ENCODE data around the gene PARM1.

The PARM1 gene

GRCh38 chr4:75054078-75054477 lies 121.2 kb downstream of the PARM1 start:
- no peak overlapping the region for H3K27ac ChIP-seq
- no peak for TF ChIP-seq CTCF (conservative IDR thresholded peaks at IDR 0.05)

DNA sequence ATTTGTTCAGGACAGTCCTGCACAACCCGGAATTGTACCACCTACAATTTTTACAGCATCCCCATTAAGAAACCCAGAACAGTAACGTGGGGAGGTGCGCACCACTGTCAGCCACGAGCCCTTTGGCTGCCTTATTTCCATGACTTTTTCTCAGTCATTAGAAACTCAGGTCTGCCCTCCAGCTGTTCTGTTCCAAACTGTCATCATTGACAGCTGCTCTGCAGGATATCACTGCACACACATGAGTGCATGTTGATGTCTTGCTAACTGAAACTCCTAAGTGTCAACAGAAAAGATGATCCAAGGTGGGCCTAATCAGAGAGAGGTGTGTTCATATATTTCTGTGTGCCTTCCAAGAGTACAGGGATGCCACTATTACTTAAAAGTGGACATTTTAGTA lies 123.4 kb downstream of the PARM1 start:
- H3K27ac ChIP-seq: no peak overlapping the region
- TF ChIP-seq CTCF (conservative IDR thresholded peaks at IDR 0.05): no peak; the same call in 1 of the 2 replicates

DNA sequence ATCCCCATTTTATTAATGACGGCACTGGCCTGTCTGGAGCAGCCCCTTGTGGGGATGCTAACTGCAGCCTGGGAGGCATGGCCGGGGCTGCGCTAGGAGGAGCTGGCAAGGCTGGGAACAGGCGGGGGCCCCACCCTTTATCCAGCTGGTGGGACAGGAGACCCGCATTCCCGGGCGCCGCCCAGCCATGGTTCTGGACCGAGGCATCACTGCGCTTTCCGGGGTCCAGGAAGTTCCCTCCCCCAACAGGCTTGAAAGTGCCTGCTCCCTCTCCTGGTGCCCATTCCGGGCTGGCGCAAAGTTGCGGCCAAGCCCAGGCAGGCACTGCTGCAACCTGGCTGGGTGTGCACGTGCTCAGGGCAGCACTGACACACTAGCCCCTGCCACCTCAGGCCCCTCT lies 124.5 kb downstream of the PARM1 start:
- H3K27ac ChIP-seq: no peak overlapping the region
- no peak for TF ChIP-seq CTCF (conservative IDR thresholded peaks at IDR 0.05)

DNA sequence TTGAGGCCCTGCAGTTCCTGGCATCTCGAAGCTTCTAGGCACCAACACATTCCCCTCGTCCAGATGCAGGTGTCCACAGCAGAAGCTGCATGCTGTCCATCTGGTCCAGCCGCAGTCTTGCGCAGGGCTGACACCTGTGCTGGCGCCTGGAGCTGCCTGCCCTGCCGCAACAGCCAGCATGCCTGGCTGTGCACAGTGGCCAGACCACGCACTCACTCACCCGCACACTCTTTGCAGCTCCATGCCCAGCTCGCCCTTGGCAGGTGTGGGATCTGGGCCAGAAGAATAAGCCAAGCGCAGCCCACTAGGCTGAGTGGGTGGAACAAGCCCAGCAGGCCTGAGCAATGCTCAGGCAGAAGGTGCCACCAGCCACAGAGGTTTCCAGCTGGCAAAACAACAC lies 125.6 kb downstream of the PARM1 start:
- TF ChIP-seq CTCF (conservative IDR thresholded peaks at IDR 0.05): no peak
- no peak overlapping the region for H3K27ac ChIP-seq

GRCh38 chr4:75063433-75063832 lies 130.5 kb downstream of the PARM1 start:
- TF ChIP-seq CTCF (conservative IDR thresholded peaks at IDR 0.05): no peak
- H3K27ac ChIP-seq: no peak overlapping the region

DNA sequence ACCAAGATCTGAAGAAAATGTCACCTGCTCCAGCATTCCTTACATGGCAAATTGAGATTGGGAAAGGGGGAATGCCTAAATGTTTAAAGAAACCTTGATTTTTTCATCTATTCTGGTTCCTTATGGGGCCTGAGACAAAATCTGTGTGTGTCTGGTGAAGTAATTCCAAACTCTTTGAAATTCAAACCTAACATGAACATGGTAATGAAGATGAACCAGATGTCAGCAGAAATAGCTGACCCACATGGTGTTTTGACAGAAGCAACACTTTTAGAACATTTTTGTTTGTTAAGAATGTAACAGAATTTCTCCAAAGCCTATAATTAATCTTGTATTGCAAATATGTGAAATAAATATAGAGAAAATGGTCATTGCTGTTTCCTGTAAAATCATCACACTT lies 133.0 kb downstream of the PARM1 start:
- no peak overlapping the region for H3K27ac ChIP-seq
- TF ChIP-seq CTCF (conservative IDR thresholded peaks at IDR 0.05): no peak

GRCh38 chr4:75069493-75070074 lies 136.7 kb downstream of the PARM1 start:
- TF ChIP-seq CTCF (conservative IDR thresholded peaks at IDR 0.05): no peak
- H3K27ac ChIP-seq: no peak overlapping the region

Data from VCaP (cell line).